GM12873 (cell line): ENCODE results near the gene PPFIBP2.

Experiments
- CTCF ChIP-seq: IDR thresholded peaks from 2 replicates; pipeline ENCODE4 v1.5.1; 2012; ENCODE audit warnings: low read depth, mild to moderate bottlenecking, moderate library complexity, low read length, control low read depth; ENCODE audit not compliant: insufficient read depth; ENCODE audit errors: missing control alignments

The PPFIBP2 gene

GRCh38 chr11:7690648-7691047, 176.8 kb downstream of the PPFIBP2 start:
- no peak for TF ChIP-seq CTCF

DNA sequence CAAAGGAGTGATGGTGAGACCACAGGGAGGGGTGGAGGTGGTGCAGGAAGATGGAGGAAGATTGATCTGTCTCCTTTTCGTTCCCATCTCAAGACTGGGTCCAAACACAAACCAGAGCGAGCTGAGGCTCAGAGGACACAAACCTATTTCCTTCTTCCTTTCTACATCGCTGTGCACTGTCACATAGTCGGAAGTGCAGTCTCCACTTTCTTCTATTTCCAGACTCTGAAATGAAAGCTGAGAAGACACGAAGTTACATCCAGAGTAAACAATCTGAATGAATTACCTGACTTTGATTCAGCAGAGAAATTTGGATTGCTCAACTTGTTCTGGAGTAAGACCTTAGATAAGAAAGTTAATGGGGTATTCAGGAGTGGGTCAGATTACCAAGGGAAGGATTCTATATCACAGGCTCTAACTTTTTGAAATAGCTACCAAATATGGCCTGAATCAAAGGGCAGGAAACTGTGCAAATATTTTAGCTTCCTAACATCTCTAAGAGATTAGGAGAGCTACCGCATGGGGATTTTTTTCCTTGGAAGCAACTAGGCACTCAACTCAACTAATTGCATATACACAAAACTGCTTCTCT, 178.1 kb downstream of the PPFIBP2 start:
- no peak for TF ChIP-seq CTCF

DNA sequence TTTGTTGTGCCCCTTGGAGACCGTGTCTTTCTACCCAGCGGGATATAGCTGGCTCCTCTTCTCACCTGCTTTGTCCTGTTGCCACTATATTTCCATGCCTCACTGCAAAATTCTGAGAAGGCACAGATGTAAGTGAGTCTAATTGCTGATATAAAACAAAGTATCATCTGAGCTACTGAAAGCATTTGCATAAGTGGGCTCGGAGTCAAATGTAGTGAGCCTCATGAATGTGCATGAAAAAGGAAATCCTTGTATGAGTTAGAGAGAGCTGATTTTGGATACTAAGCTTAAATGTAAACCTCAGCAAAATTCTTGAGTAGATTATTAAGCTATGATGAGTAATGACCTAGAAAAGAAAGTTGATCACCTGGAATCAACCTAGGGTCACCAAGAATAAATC, 178.6 kb downstream of the PPFIBP2 start:
- TF ChIP-seq CTCF = no peak

- no peak for TF ChIP-seq CTCF
Measured at GRCh38 chr11:7694235-7694634, 180.4 kb downstream of the PPFIBP2 start.

DNA sequence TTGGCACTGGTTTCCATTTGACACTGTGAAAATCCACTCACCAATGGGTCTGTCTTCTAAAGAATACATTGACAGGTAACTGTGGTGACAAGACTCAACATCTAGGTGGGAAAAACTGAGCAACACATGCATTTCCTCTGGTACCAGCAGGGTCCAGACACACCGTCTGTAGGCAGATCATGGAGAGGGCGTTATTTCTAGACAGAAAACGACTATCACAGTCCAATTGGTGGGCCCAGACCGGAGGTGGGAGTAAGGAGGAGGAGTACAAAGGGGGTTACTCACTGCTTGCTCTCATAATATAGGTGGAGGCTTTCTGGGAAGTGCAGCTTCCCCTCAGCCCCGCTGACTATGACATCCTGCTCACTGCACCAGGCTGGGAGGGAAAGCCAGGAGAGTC, 182.6 kb downstream of the PPFIBP2 start:
- TF ChIP-seq CTCF = no peak
